Left lung (tissue), 10 donors: ENCODE measurements around the gene FMNL2. TPM values are rescaled to one million over a fixed set of nuclear protein-coding genes. Genes with fewer than 3 reads are reported as not detected.

Experiments
- ATAC-seq: fragments of 200-7000 bp; cut with Tn5 transposase; one replicate; pipeline ENCODE4 v1.9.1; 2020; ENCODE audit warnings: moderate library complexity
- DNase-seq, 4 donors: peaks; one replicate each; pipeline ENCODE4 v3.0.0-alpha.2; 2013 to 2020
- H3K27ac ChIP-seq, 2 donors: fragments of 200-600 bp; sonication (generic) in 1 of 2; one replicate each; pipeline versions ENCODE4 v1.5.0 to v1.8.0; 2020 to 2021
- H3K27me3 ChIP-seq, 2 donors: fragments of 200-600 bp; sonication (generic) in 1 of 2; one replicate each; pipeline versions ENCODE4 v1.5.0 to v1.8.0; 2020 to 2021
- H3K36me3 ChIP-seq, 2 donors: fragments of 200-600 bp; sonication (generic) in 1 of 2; one replicate each; pipeline versions ENCODE4 v1.5.0 to v1.8.0; 2020 to 2021
- H3K4me1 ChIP-seq, 2 donors: fragments of 200-600 bp; one replicate each; pipeline ENCODE4 v1.8.0; 2021
- H3K4me3 ChIP-seq, 2 donors: fragments of 200-600 bp; sonication (generic) in 1 of 2; one replicate each; pipeline versions ENCODE4 v1.5.0 to v1.8.0; 2020 to 2021; ENCODE audit warnings: mild to moderate bottlenecking in 1 of 2
- H3K9me3 ChIP-seq, 2 donors: fragments of 200-600 bp; sonication (generic) in 1 of 2; one replicate each; pipeline versions ENCODE4 v1.5.0 to v1.8.0; 2020 to 2021
- CTCF ChIP-seq, 2 donors: fragments of 200-600 bp; sonication (generic) in 1 of 2; IDR thresholded peaks; one replicate each; pipeline versions ENCODE4 v1.5.0 to v1.8.0; 2021; ENCODE audit warnings: antibody characterized with exemption in 2 of 2
- intact Hi-C, 2 donors: fragments of 100-400 bp; cut with DNase I; formaldehyde crosslinking; loops; one replicate each; pipeline versions ENCODE4 v1.11.2 to v1.14.2; 2022
- polyA plus RNA-seq, 6 donors: library from polyadenylated mRNA; unstranded; fragments of 120-200 nt; gene quantifications; one replicate each; pipeline ENCODE4 v1.2.1, GENCODE V29; 2013; ENCODE audit not compliant: insufficient read length in 6 of 6
- total RNA-seq, 2 donors: library from RNA; stranded (reverse); fragmentation: NEBNext Ultra II Directional; extraction: Animal tissue kit (Norgen Biotek cat#: 25700); gene quantifications; one replicate each; pipeline ENCODE4 v1.2.1, GENCODE V29; 2021
- donor health status: DM: no; HTN: yes; CAD: no.
- donor health status: DM: no; HTN: no; CAD: no.

FMNL2 gene
- total and polyA plus RNA-seq, 8 donors, result 36.3 to 90.0 (median 77.7) TPM

GRCh38 chr2:152620985-152621384 lies 286.0 kb downstream of the FMNL2 start:
- DNase-seq (no peak), ATAC-seq (no peak)
- Histone ChIP-seq H3K4me3 (no peak overlapping the region), H3K27me3 (no peaks in the 10 kb centered on the region), H3K36me3 (peaks cover 0 to 52% of the 10 kb centered on the region in 2 donors), H3K4me1 (no peaks in the 10 kb centered on the region), H3K9me3 (no peaks in the 10 kb centered on the region), H3K27ac (no peak overlapping the region)
- intact Hi-C loops, result no loop called here
- TF ChIP-seq CTCF (IDR thresholded peaks at IDR 0.05), result no peak

GRCh38 chr2:152622219-152622618 lies 287.2 kb downstream of the FMNL2 start:
- intact Hi-C loops, result no loop called here
- Histone ChIP-seq H3K27ac (no peak overlapping the region), H3K36me3 (peaks cover 0 to 45% of the 10 kb centered on the region in 2 donors)

GRCh38 chr2:152623076-152623740 lies 288.2 kb downstream of the FMNL2 start:
- H3K4me3 ChIP-seq, result no peak overlapping the region
- no peak for TF ChIP-seq CTCF (IDR thresholded peaks at IDR 0.05)
- ATAC-seq, result no peak
- H3K27ac ChIP-seq, result no peak overlapping the region
- H3K4me1 ChIP-seq, result peaks cover 0 to 10% of the 10 kb centered on the region in 2 donors
- no peaks in the 10 kb centered on the region for H3K9me3 ChIP-seq
- peaks cover 0 to 38% of the 10 kb centered on the region in 2 donors for H3K36me3 ChIP-seq
- intact Hi-C loops, result no loop called here
- H3K27me3 ChIP-seq, result no peaks in the 10 kb centered on the region
- no peak for DNase-seq

More at GRCh38 chr2:152622219-152622618, 287.2 kb downstream of the FMNL2 start:
- Histone ChIP-seq H3K4me1 (peaks cover 0 to 8% of the 10 kb centered on the region in 2 donors), H3K9me3 (no peaks in the 10 kb centered on the region), H3K27me3 (no peaks in the 10 kb centered on the region), H3K4me3 (no peak overlapping the region)
- ATAC-seq (no peak), DNase-seq (no peak)
- TF ChIP-seq CTCF (IDR thresholded peaks at IDR 0.05), result no peak

- Histone ChIP-seq H3K36me3 (peaks cover 0 to 41% of the 10 kb centered on the region in 2 donors), H3K4me3 (no peak overlapping the region), H3K4me1 (peaks cover 0 to 10% of the 10 kb centered on the region in 2 donors), H3K27me3 (no peaks in the 10 kb centered on the region), H3K9me3 (no peaks in the 10 kb centered on the region), H3K27ac (no peak overlapping the region)
- intact Hi-C loops, result no loop called here
- no peak for ATAC-seq
- no peak for TF ChIP-seq CTCF (IDR thresholded peaks at IDR 0.05)
- DNase-seq, result no peak
Observed at GRCh38 chr2:152623775-152624174, 288.8 kb downstream of the FMNL2 start.

- peaks cover 0 to 36% of the 10 kb centered on the region in 2 donors for H3K36me3 ChIP-seq
- no peak for TF ChIP-seq CTCF (IDR thresholded peaks at IDR 0.05)
- DNase-seq (no peak), ATAC-seq (no peak)
- peaks cover 0 to 10% of the 10 kb centered on the region in 2 donors for H3K4me1 ChIP-seq
- no peaks in the 10 kb centered on the region for H3K27me3 ChIP-seq
- intact Hi-C loops, result no loop called here
- no peaks in the 10 kb centered on the region for H3K9me3 ChIP-seq
- no peak overlapping the region for H3K27ac ChIP-seq
- no peak overlapping the region for H3K4me3 ChIP-seq
Observed at GRCh38 chr2:152624805-152625204, 289.8 kb downstream of the FMNL2 start.
